Myocyte (in vitro differentiated cells): Measurements from ENCODE around the gene ZSCAN21. TPM values are rescaled to one million over a fixed set of nuclear protein-coding genes. Genes with fewer than 3 reads are reported as not detected.
A peak's percentile ranks its signal among the peaks of the same experiment; 100 is the strongest.

Experiments
- DNase-seq: peaks from one replicate; pipeline ENCODE4 v3.0.0-alpha.2; 2012; ENCODE audit warnings: low read depth
- total RNA-seq: library from RNA; depleted of rRNA; stranded (reverse); fragments of >200 nt; gene quantifications from 2 replicates; pipeline ENCODE4 v1.2.3, GENCODE V29; 2014

Gene ZSCAN21
- total RNA-seq, 1 donor from 2014 or later, result 25.2 TPM

DNA sequence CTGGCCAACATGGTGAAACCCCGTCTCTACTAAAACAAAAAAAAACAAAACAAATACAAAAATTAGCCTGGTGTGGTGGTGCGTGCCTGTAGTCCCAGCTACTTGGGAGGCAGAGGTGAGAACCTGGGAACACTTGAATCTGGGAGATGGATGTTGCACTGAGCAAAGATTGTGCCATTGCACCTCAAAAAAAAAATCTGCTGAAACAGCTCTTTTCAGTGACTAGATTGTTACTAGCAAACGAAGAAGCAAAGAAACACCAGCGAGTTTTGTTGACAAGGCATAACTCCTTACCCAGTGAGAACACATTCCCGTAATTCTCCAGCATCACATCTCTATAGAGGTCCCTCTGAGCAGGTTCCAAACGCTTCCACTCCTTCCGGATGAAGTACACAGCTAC is 25.3 kb downstream of the ZSCAN21 start:
- DNase-seq, result no peak

DNA sequence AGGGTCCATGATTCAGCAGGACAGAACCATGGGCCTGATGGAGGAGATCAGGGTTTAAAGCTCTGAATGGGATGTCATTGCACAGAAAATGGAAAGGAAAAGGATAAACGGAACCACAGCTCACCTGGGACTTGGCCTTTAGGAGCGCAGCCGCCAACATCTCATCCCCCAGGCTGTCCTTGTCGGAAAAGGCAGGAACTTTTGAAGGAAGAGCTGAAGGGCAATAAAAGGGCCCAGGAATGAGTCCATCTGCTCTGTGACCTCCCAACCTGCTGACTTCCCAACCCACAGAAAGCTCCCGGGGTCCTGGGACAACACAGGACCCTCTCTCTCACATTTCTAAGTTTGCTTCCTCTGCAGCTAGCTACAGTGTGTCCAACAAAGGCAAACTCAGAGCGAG is 25.8 kb downstream of the ZSCAN21 start:
- no peak for DNase-seq

DNA sequence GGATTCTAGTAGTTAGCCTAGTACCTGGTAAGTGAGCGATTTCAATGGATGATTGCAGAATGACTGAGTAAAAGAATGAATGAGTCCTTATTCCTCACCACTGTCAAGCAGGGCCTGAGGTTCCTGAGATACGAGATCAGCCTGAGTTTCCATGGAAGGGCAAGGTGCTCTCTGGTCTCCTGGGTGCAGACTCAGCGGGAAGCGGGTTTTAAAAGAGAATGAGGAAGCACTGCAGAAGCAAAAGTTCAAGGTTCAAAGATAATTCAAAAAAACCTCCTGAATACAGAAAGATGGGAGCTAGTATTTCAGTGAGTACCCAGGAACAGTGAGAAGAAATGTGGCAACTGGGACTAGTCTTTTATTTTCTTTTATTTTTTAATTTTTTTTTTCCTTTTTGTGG is 27.6 kb downstream of the ZSCAN21 start:
- DNase-seq, result no peak

DNA sequence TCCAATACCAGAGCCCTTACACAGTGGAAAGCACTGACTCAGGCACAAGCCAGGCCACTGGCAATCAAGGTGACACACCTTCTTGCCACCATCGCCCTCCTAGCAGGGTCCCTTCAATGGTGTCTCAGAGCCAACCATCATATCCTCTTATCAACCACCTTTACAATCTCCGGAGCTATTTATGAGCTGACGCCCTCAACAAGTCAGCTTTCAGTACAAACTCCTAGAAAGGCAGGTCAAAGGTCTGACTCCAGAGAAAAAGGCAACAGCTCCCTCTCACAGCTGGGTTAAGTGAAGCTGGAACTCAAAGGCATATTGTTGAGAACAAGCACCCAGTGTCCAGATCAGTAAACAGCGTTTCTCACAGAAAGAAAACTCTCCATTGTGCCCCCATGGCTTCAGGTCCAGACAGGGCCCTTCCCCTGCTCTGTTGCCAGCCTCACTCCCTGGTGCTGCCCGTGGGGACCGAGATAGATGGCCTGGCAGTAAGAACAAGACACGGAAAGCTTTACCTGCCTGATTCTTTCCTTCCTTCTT is 29.5 kb downstream of the ZSCAN21 start:
- DNase-seq, result no peak

DNA sequence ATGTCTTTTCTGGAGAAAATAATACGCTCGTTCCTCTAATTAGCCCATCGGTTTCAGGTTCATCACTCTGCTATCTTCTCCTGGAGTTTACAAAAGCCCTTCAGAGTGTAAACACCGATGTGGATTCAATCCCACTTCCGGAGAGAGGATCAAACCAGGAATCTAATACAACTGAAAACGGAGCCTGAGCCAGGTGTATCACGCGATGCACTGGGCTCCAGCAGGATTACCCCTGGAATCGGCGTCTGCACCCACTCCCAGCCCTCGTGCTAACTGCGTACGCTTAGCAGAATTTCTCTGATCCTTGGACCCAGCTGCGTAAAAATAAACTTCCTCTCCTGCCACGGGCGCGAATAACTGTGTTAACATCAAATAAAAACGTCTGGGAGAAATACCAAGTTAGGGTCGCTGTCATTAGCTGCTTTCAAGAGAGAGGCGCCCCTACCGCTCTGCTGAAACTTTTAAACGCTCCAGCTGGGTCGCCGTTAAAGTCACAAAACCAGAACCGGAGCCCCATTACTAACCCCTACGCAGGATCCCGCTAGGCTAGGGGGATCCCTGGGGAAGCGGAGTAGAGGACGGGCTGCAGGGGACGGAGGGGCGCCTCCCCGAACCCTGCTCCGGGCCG is 31.4 kb downstream of the ZSCAN21 start:
- DNase-seq, result peak; percentile 46

DNA sequence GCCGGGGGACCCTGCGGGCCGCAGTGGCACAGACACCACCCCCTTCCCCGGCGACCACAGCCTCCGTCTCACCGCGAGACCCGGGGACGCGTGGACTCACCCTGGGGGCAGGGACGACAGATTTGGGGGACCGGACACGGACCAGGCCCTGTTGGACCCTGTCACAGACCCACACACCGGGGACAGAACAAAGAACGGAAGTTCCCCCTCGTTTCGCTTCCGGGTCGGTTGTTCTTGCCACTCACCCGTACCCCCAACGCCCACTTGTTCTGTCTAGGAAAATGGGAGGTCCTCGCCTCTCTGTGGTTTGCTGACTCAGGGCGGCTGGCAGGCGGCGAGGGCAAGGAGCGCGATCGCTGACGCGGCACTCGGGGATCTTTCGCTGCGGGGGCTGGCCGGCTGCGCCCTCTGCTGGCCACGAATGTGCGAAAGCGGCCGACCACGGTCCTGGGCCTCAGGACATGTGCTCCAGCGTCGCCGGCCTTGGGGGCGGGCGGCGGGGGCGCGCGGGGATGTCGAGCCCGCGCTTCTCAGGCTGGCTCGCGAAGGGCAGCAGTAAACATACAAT is 32.0 kb downstream of the ZSCAN21 start, which contains the start of gene ZNF3:
TSS of gene ZNF3 (minus strand) at position 189 of the 568 bp plus-strand sequence. CDS start 4,366 bp downstream, outside the sequence.
- DNase-seq, result peak; percentile 100

DNA sequence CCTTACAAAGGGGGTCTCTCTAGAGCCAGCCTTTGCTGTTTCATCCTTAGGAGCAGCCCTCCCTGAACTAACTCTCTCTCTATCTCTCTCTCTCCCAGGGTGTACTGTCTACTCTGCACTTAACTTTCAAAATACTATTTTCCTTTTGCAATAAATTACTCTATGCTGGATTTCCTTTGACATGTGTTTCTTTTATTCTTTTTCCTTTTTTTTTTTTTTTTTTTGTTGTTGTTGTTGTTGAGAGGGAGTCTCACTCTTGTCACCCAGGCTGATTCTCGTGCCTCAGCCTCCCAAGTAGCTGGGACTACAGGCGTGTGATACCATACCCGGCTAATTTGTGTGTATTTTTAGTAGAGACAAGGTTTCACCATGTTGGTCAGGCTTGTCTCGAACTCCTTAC is 33.4 kb downstream of the ZSCAN21 start:
- no peak for DNase-seq

DNA sequence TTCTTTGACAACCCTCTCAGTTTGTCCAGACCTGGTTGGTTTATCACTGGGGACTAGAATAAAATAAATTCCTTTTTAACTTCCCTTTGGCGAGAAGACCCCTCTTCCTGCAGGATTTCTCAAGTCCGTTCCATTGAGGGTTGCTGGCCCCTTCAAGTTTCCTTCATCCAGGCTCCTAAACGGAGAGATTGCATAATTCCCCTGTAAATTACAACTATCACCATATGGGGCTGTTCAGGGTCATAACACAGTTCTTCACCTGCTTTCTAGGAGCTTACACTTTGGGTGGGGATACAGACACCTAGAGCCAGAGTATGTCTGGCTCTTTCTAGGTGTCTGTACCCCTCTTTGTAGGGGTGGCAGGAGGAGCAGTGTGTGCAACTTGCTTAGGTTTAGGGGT is 35.9 kb downstream of the ZSCAN21 start:
- DNase-seq, result no peak

DNA sequence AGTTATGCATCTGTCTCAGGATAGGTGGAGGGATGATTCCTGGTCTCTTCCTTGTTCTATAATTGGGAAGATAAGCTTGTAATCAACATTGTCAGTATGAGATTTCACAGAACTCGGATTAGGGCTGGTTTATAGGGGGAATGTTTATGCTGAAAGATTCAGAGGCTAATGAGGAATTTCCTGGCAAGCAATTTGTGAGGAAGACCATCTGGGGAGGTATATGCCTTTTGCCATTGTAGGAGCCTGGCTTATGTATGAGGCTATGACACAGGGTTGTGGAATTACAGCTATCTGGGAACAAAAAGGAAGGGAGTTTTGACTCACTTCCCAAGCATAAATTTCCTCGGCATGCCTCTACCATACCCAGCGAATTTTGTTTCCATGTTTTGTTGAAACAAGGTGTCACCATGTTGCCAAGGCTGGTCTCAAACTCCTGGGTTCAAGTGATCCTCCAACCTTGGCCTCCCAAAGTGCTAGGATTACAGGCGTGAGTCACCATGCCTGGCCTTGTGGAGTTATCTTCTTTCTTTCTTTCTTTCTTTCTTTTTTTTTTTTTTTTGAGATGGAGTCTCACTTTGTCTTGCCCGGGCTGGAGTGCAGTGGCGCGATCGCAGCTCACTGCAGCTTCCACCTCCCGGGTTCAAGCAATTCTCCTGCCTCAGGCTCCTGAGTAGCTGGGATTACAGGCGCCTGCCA is 37.6 kb downstream of the ZSCAN21 start:
- peak; percentile 43 for DNase-seq

DNA sequence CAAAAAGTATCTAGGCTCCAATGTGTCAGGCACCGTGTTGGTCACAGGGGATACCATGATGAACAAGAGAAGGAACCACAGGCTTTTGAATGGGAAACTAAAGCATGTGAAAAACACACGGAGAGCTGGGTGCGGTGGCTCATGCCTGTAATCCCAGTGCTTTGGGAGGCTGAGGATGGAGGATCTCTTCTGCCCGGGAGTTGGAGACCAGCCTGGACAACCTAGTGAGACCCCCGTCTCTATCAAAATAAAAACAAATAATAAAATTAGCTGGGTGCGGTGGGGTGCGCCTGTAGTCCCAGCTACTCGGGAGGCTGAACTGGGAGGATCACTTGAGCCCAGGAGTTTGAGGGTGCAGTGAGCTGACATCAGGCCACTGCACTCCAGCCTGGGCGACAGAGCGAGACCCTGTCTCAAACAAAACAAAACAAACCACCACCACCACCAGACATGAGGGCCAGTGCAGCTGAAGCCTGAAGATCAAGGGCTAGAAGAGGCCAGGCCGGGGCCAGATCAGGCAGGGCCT is 38.6 kb downstream of the ZSCAN21 start:
- no peak for DNase-seq

DNA sequence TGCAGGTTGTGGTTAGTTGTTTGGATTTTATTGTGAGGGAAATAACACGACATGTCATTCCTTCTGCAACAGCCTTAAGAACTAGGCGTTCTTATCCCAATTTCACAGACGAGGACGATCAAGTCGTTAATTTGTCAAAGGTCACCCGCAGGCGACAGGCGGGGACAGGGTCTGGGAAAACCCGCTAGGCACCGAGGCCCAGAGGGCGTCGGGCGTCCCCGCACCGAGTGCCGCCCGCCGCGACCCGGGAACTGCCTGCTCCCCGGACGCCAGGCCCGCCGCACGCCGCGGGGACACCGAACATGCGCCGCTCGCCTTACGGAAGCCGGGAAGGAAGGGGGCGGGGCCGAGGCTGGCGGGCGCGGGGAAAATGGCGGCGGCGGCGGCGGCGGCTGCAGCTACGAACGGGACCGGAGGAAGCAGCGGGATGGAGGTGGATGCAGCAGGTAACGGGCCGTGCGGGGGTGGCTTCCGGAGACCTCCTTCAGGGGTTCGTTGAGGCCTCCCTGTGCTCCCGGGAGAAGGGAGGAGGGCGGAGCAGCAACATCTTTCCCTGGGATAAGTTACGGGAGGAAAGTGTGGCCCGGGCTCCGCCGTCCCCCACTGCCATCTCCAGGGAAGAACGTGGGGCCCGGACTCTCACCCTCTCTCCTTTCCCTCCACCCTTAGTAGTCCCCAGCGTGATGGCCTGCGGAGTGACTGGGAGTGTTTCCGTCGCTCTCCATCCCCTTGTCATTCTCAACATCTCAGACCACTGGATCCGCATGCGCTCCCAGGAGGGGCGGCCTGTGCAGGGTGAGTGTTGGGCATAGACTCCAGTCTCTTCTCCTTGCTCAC is 39.3 kb downstream of the ZSCAN21 start, which contains the start of gene COPS6:
TSS of gene COPS6 (plus strand) at position 349 of the 837 bp plus-strand sequence. CDS start at position 371, 22 bp downstream.
- DNase-seq, result peak; percentile 90

DNA sequence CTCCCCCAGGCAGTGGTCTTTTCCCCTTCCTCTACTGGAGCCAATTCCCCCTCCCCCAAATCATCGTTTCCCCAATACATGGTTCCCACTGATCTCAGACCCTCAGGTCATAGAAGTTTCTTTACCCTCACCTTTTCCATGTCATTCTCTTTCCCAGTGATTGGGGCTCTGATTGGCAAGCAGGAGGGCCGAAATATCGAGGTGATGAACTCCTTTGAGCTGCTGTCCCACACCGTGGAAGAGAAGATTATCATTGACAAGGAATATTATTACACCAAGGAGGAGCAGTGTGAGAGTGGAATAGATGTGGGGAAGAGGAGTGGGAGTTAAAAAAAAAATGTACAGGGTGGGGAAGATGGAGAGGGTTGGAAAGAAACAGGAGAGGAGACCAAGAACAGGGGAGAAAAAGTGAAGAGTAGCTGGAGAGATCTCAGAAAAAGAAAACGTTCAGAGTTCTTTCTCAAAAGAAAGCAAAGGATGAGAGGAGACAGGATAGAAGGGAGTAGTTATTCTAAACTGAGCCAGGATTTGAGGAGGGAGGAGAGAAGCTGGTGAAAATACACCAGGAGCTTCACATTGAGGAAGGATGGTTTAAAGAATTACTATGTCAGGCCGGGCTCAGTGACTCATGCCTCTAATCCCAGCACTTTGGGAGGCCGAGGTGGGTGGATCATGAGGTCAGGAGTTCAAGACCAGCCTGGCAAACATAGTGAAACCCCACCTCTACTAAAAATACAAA is 40.1 kb downstream of the ZSCAN21 start:
- DNase-seq, result no peak

DNA sequence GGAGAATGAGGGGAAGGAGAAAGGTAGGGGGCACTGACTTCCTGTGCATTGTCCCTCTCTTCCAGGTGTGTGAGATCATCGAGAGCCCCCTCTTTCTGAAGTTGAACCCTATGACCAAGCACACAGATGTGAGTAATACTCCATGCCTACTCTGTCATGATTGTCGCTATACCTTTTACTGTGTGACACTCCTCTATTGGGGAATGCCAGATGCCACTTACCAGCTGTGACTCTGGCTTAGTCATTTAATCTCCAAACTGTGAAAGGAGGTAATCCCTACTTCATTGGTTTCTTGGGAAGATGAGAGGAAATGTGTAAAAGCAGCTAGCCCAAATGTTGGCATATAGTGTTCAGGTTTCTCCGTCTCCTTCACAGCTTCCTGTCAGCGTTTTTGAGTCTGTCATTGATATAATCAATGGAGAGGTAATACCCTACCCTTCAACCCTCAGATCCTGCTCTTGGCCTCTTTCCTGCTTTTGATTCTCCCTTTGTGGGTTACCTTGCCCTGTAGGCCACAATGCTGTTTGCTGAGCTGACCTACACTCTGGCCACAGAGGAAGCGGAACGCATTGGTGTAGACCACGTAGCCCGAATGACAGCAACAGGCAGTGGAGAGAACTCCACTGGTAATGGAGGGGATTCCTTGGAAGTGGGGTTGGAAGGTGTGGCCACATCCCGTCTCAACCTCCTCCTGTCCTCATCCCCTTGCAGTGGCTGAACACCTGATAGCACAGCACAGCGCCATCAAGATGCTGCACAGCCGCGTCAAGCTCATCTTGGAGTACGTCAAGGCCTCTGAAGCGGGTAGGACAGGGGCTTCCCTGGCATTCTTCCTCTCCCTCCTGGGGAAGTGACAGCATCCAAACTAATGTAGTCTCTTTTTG is 41.2 kb downstream of the ZSCAN21 start:
- no peak for DNase-seq

DNA sequence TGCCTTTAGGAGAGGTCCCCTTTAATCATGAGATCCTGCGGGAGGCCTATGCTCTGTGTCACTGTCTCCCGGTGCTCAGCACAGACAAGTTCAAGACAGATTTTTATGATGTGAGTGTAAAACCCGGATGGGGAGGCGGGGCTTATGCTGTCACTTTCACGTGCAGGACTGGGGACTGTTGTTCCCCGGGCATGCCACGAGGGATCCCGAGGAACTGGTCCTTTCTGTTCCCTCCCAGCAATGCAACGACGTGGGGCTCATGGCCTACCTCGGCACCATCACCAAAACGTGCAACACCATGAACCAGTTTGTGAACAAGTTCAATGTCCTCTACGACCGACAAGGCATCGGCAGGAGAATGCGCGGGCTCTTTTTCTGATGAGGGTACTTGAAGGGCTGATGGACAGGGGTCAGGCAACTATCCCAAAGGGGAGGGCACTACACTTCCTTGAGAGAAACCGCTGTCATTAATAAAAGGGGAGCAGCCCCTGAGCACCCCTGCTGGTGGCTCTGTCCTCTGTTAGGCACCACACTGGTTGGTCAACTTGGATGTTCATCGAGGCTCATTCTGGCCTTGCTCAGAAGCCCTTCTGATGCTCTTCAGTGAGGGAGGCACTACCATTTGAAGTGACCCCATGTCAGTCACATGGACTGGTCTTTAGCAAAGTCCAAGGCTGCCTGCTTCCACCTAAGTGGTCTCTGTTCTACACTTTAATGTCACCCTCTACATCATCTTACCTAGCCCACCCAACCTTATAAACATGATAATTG is 42.0 kb downstream of the ZSCAN21 start:
- DNase-seq, result no peak

DNA sequence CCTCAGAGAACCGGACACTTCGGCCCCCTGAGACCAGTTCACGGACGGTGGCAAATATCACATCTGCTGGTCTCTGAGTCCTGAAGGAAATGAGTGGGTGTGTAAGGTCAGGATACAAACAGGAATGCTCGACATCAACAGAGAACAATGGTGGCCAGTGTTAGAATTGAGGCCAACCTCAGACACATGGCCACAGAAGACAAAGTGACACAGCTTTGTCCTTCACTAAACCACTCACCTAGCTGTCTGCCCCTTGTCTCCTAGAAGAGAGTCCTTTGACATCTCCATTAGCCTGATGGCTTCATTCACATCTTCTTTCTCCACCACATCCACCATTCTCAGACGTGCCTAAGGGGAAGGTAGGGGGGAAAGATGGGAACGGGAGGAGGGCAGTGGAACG is 43.5 kb downstream of the ZSCAN21 start:
- DNase-seq, result no peak

DNA sequence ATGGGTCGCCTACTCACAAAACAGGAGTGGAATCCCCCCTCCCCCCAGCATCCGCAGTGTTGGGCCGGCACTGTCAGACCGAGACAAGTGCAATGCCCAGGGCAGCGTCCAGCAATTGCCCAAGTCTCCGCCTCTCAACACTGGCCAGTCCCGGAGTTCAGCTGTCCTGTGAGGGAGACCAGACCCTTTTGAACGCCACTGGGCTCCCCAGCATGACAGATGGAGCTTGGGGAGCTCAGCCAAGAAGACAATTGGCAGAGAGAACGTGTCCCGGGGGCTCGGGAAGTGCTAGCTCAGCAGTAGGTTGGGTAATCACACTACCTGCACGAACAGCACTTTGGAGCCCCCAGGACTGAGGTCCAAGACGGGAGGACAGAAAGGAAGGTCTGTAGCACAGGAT is 43.9 kb downstream of the ZSCAN21 start:
- peak; percentile 82 for DNase-seq

DNA sequence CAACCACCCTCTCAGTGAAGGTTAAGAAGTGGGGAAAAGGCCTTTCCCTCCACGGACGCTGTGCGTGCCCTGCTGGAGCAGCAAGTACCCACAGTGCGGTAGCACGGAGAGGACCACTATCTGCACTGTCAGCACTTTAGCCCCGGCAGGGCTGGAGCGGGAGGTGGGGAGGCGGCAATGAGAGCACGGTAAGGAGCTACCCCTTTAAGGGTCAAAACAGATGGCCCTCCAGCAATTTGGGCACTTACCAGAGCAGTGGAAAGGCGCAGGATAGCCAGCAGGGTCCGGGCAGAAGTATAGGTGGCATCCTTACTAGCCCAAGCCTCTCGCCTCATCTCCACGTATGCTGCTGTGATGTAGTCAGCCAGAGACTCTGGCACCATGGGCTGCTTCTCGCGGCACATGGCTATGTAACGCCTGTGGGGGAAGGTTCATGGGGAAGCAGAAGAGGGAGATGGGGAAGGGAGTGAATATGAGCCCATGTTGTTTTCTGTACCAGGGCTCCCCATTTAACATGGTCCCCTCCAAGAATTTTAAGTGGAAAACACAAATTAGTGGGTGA is 44.4 kb downstream of the ZSCAN21 start:
- no peak for DNase-seq

DNA sequence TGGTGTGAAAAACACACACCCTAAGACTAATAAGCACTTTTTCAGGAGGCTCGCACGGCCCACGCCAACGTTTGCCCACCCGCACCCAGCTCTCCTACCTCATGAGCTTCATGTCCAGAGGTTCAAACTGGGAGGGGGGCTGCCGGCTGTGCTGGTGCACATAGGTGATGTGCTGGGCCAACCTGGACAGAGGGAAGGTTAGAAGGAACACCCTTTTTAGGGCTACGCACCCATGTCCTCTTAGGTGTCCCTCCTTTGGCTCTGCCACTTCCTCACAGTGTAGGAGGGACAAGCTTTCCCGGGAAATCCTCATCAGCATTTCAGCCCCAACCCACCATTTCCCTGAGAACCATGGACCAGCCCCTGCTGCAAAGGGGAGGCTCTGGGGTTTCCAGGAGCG is 45.7 kb downstream of the ZSCAN21 start:
- DNase-seq, result no peak
